GM23248 (cell line): ENCODE measurements around the gene MYZAP.

Experiments used
- EZH2 ChIP-seq: fragments of 200-600 bp; sonication (generic); IDR thresholded peaks from 2 replicates; pipeline ENCODE4 v1.6.1; 2018; ENCODE audit warnings: antibody characterized with exemption, mild to moderate bottlenecking; ENCODE audit not compliant: insufficient read depth, poor library complexity, severe bottlenecking
- EZH2phosphoT487 ChIP-seq: fragments of 200-600 bp; sonication (generic); IDR thresholded peaks from 2 replicates; pipeline ENCODE4 v1.6.1; 2018; ENCODE audit warnings: antibody characterized with exemption, moderate library complexity, mild to moderate bottlenecking, low read depth; ENCODE audit not compliant: insufficient read depth

DNA sequence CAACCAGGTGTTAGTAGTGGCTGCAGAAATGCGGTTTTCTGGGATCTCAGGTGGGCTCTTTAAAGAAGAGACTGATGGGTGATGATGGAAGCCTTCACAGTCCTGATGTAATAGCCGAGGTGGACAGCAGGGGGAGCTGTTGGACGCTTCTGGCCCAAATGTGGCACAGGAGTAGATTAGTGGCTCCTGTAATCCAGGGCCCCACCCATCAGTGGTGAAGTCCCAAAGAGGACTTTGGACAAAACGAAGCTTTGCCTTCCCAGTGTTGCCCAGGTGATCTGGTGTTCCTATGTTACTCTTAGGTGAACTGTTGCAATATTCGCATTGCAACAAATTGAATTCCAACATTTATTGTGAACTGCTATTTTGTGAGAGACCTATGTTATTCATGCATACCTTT, 31.8 kb upstream of the MYZAP start:
- TF ChIP-seq EZH2, result no peak
- no peak for TF ChIP-seq EZH2phosphoT487
